ENCODE results near the gene MYO1B. TPM values are rescaled to one million over a fixed set of nuclear protein-coding genes. Genes with fewer than 3 reads are reported as not detected.

MYO1B gene
- total and polyA plus RNA-seq, 2 of the 4 experiments (the other 2 are of a cell fraction), result 57.2 to 116 TPM

- no TSS peak for BruUV-seq (replicated peaks)
- DNase-seq, result no peak
- Histone ChIP-seq H4K5ac (ENCODE audit: low read depth, low read length) (no peak overlapping the region), H2BK5ac (ENCODE audit: low read depth, low read length, poor library complexity, severe bottlenecking) (no peak overlapping the region), H3K23ac (ENCODE audit: low read depth, low read length) (no peak overlapping the region), H3K4me1 (ENCODE audit: control insufficient read depth, insufficient read depth, low read length) (peaks cover 7% of the 10 kb centered on the region), H3K9ac (ENCODE audit: low read depth, low read length) (no peak overlapping the region), H3K4me2 (ENCODE audit: low read depth, low read length) (no peak overlapping the region), H3K9me1 (ENCODE audit: insufficient read depth, low read length) (peaks cover 16% of the 10 kb centered on the region; the same call in 1 of the 2 replicates), H4K20me1 (ENCODE audit: insufficient read depth, low read length) (peaks cover 56% of the 10 kb centered on the region), H3K4me3 (ENCODE audit: insufficient read depth, low read depth, low read length) (no peak overlapping the region), H3K14ac (replicated peaks; ENCODE audit: low read depth, low read length) (no peak overlapping the region), H3K9me3 (ENCODE audit: control insufficient read depth, insufficient read depth, low read length) (no peaks in the 10 kb centered on the region), H2AK5ac (ENCODE audit: low read depth, low read length) (no peak overlapping the region), H3K27me3 (ENCODE audit: control insufficient read depth, insufficient read depth, low read length) (no peaks in the 10 kb centered on the region), H3K36me3 (ENCODE audit: control insufficient read depth, insufficient read depth, low read length) (peaks cover 47% of the 10 kb centered on the region), H2AK9ac (replicated peaks; ENCODE audit: low read depth, low read length, poor library complexity) (no peak overlapping the region), H3K27ac (ENCODE audit: insufficient read depth, low read length) (no peak overlapping the region), H2BK120ac (ENCODE audit: low read depth, low read length) (no peak overlapping the region), H4K8ac (ENCODE audit: low read depth in 2 of 2, low read length in 2 of 2) (no peak overlapping the region), H2BK15ac (ENCODE audit: low read depth, low read length) (no peak overlapping the region), H3K4ac (ENCODE audit: low read depth, low read length) (no peak overlapping the region), H3K56ac (ENCODE audit: extremely low read depth, insufficient read depth, low read length) (no peak overlapping the region), H2AFZ (replicated peaks; ENCODE audit: low read length, poor library complexity) (no peak overlapping the region), H2BK20ac (ENCODE audit: low read depth, low read length) (no peak overlapping the region), H3K18ac (ENCODE audit: low read depth, low read length) (no peak overlapping the region), H3K79me1 (ENCODE audit: low read depth in 1 of 2, low read length in 2 of 2) (peaks cover 54 to 87% of the 10 kb centered on the region in 2 experiments), H4K91ac (ENCODE audit: insufficient read depth, low read depth, low read length) (no peak overlapping the region)
- CTCF ChIA-PET, result no interaction called here
- ATAC-seq (ENCODE audit: low read depth), result no peak
- dilution Hi-C loops (cut with HindIII; ENCODE audit: low sequenced_read_pairs, unreplicated experiment), result no loop called here
- no CpG with 5 or more reads among the region's 7 CpGs for WGBS, 2 experiments (ENCODE audit: extremely low coverage in 2 of 2, insufficient read length in 1 of 2)
- POLR2A ChIA-PET (ENCODE audit: unreplicated experiment), result no interaction called here
- intact Hi-C loops (cut with micrococcal nuclease), result no loop called here
- in situ Hi-C loops (cut with MboI; ENCODE audit: low sequenced_read_pairs), result no loop called here
- TF ChIP-seq POLR2A (IDR thresholded peaks at IDR 0.05; ENCODE audit: low read depth, low read length), result no peak
- TF ChIP-seq CTCF (conservative IDR thresholded peaks at IDR 0.05; ENCODE audit: low read depth, low read length), result no peak
- no peak for TF ChIP-seq RCOR1 (IDR thresholded peaks at IDR 0.05; ENCODE audit: insufficient replicate concordance, low read length)
- TF ChIP-seq NFE2L2 (IDR thresholded peaks at IDR 0.05; ENCODE audit: low read depth, low read length), result no peak
- TF ChIP-seq MAFK (IDR thresholded peaks at IDR 0.05; ENCODE audit: low read depth, low read length), result no peak
- TF ChIP-seq RFX5 (IDR thresholded peaks at IDR 0.05; ENCODE audit: low read depth, low read length), result no peak
- TF ChIP-seq CHD1 (IDR thresholded peaks at IDR 0.05; ENCODE audit: low read depth, low read length), result no peak
- TF ChIP-seq RAD21 (IDR thresholded peaks at IDR 0.05; ENCODE audit: low read length), result no peak
- TF ChIP-seq MXI1 (IDR thresholded peaks at IDR 0.05; ENCODE audit: borderline replicate concordance, low read depth, low read length), result no peak
- TF ChIP-seq SMC3 (IDR thresholded peaks at IDR 0.05; ENCODE audit: low read depth, low read length), result no peak
These were observed 35.1 kb downstream of the MYO1B start for GRCh38 chr2:191280290-191280689.

Measured in IMR-90 (cell line).